Measurements from ENCODE around the gene QKI. TPM values are rescaled to one million over a fixed set of nuclear protein-coding genes. Genes with fewer than 3 reads are reported as not detected.

Gene QKI
- total and polyA plus RNA-seq, 10 of the 15 experiments (the other 5 are each of a cell fraction or from before 2014, with no cell fraction given): 4.7 to 72.5 (median 38.9) TPM

DNA sequence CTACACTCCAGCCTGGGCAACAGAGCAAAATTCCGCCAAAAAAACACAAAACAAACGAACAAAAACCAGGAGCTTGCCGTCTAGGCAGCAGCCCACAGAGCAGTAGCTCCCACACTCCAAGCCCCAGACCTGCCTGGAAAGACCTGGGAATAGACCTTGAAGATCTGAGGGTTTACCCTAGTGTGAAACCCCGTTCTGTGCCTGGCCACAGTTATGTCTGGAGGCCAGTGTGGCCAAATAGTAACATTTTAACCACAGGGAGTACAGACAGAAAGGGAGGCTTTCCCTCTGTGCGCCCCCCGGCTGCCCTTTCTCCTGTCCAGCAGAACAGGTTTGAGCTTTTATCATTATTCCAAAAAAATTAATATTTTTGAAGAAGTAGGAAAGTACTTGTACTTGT is 172.4 kb downstream of the QKI start:
- whole genome bisulfite sequencing (ENCODE audit: insufficient coverage, insufficient replicate concordance, low lambda C conversion rate, missing lambda C conversion rate): 52% methylated on average over 6 of the region's 6 CpGs
- ChIA-PET RAD21 (ENCODE audit: unreplicated experiment) (no interaction called here), POLR2A (no interaction called here), SMC1A (ENCODE audit: uncharacterized antibody, unreplicated experiment) (no interaction called here), CTCF (interaction anchor here (0.6 kb wide), 1 partner anchor 464 kb away, joined by 3 read pairs; no protein-coding TSS in a partner anchor)
- in situ Hi-C loops (cut with MboI) (no loop called here), intact Hi-C loops (cut with micrococcal nuclease; ENCODE audit: unreplicated experiment) (no loop called here)
- H2AFZ ChIP-seq (ENCODE audit: control insufficient read depth, low read depth, low read length): no peak overlapping the region
- H3K27me3 ChIP-seq (replicated peaks in 1 of 2; ENCODE audit: control insufficient read depth in 2 of 2, insufficient read depth in 2 of 2, low read length in 1 of 2): no peaks in the 10 kb centered on the region
- TF ChIP-seq, protein P1, sequence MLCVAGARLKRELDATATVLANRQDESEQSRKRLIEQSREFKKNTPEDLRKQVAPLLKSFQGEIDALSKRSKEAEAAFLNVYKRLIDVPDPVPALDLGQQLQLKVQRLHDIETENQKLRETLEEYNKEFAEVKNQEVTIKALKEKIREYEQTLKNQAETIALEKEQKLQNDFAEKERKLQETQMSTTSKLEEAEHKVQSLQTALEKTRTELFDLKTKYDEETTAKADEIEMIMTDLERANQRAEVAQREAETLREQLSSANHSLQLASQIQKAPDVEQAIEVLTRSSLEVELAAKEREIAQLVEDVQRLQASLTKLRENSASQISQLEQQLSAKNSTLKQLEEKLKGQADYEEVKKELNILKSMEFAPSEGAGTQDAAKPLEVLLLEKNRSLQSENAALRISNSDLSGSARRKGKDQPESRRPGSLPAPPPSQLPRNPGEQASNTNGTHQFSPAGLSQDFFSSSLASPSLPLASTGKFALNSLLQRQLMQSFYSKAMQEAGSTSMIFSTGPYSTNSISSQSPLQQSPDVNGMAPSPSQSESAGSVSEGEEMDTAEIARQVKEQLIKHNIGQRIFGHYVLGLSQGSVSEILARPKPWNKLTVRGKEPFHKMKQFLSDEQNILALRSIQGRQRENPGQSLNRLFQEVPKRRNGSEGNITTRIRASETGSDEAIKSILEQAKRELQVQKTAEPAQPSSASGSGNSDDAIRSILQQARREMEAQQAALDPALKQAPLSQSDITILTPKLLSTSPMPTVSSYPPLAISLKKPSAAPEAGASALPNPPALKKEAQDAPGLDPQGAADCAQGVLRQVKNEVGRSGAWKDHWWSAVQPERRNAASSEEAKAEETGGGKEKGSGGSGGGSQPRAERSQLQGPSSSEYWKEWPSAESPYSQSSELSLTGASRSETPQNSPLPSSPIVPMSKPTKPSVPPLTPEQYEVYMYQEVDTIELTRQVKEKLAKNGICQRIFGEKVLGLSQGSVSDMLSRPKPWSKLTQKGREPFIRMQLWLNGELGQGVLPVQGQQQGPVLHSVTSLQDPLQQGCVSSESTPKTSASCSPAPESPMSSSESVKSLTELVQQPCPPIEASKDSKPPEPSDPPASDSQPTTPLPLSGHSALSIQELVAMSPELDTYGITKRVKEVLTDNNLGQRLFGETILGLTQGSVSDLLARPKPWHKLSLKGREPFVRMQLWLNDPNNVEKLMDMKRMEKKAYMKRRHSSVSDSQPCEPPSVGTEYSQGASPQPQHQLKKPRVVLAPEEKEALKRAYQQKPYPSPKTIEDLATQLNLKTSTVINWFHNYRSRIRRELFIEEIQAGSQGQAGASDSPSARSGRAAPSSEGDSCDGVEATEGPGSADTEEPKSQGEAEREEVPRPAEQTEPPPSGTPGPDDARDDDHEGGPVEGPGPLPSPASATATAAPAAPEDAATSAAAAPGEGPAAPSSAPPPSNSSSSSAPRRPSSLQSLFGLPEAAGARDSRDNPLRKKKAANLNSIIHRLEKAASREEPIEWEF (IDR thresholded peaks at IDR 0.05; ENCODE audit: insufficient replicate concordance, low read depth, low read length): no peak
- TF ChIP-seq, protein P2, sequence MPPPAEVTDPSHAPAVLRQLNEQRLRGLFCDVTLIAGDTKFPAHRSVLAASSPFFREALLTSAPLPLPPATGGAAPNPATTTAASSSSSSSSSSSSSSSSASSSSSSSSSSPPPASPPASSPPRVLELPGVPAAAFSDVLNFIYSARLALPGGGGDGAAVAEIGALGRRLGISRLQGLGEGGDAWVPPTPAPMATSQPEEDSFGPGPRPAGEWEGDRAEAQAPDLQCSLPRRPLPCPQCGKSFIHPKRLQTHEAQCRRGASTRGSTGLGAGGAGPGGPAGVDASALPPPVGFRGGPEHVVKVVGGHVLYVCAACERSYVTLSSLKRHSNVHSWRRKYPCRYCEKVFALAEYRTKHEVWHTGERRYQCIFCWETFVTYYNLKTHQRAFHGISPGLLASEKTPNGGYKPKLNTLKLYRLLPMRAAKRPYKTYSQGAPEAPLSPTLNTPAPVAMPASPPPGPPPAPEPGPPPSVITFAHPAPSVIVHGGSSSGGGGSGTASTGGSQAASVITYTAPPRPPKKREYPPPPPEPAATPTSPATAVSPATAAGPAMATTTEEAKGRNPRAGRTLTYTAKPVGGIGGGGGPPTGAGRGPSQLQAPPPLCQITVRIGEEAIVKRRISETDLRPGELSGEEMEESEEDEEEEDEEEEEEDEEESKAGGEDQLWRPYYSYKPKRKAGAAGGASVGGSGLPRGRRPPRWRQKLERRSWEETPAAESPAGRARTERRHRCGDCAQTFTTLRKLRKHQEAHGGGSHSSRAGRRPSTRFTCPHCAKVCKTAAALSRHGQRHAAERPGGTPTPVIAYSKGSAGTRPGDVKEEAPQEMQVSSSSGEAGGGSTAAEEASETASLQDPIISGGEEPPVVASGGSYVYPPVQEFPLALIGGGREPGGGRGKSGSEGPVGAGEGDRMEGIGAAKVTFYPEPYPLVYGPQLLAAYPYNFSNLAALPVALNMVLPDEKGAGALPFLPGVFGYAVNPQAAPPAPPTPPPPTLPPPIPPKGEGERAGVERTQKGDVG (CRISPR knock-in tag; IDR thresholded peaks at IDR 0.05): no peak
- TF ChIP-seq, protein P3, sequence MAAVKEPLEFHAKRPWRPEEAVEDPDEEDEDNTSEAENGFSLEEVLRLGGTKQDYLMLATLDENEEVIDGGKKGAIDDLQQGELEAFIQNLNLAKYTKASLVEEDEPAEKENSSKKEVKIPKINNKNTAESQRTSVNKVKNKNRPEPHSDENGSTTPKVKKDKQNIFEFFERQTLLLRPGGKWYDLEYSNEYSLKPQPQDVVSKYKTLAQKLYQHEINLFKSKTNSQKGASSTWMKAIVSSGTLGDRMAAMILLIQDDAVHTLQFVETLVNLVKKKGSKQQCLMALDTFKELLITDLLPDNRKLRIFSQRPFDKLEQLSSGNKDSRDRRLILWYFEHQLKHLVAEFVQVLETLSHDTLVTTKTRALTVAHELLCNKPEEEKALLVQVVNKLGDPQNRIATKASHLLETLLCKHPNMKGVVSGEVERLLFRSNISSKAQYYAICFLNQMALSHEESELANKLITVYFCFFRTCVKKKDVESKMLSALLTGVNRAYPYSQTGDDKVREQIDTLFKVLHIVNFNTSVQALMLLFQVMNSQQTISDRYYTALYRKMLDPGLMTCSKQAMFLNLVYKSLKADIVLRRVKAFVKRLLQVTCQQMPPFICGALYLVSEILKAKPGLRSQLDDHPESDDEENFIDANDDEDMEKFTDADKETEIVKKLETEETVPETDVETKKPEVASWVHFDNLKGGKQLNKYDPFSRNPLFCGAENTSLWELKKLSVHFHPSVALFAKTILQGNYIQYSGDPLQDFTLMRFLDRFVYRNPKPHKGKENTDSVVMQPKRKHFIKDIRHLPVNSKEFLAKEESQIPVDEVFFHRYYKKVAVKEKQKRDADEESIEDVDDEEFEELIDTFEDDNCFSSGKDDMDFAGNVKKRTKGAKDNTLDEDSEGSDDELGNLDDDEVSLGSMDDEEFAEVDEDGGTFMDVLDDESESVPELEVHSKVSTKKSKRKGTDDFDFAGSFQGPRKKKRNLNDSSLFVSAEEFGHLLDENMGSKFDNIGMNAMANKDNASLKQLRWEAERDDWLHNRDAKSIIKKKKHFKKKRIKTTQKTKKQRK (IDR thresholded peaks at IDR 0.05; ENCODE audit: low read depth, low read length): no peak
- no peak for TF ChIP-seq IKZF2 (IDR thresholded peaks at IDR 0.05)
- TF ChIP-seq MYC (IDR thresholded peaks at IDR 0.05; ENCODE audit: insufficient read depth, insufficient read length, insufficient replicate concordance, low read length, severe bottlenecking): no peak
- TF ChIP-seq HDGF (IDR thresholded peaks at IDR 0.05): no peak
- no peaks in the 10 kb centered on the region for H3K4me1 ChIP-seq (ENCODE audit: control insufficient read depth, insufficient read depth, low read length)
- ATAC-seq: no peak
- no peak for FAIRE-seq
- H3K36me3 ChIP-seq (ENCODE audit: control insufficient read depth in 2 of 2, insufficient read depth in 2 of 2, low read length in 1 of 2): no peaks in the 10 kb centered on the region
- H3K4me3 ChIP-seq: no peak overlapping the region
- H3K4me2 ChIP-seq (ENCODE audit: control insufficient read depth, insufficient read depth): no peak overlapping the region
- H3K79me2 ChIP-seq (ENCODE audit: control insufficient read depth, insufficient read depth, low read length): no peaks in the 10 kb centered on the region
- no peaks in the 10 kb centered on the region for H4K20me1 ChIP-seq (ENCODE audit: control insufficient read depth, insufficient read depth)
- BruUV-seq (replicated peaks): no TSS peak
- H3K9me3 ChIP-seq (replicated peaks; ENCODE audit: control insufficient read depth, insufficient read depth, low read length): peaks cover under 1% of the 10 kb centered on the region; the same call in 1 of the 3 replicates
- DNase-seq (ENCODE audit: low read depth, low spot score): no peak
- H3K9ac ChIP-seq (ENCODE audit: control insufficient read depth, insufficient read depth, low read length): no peak overlapping the region
- no peak overlapping the region for H3K27ac ChIP-seq (ENCODE audit: control insufficient read depth, insufficient read depth)
